HG03025 (cell line): ENCODE data around the gene CDH4.
"Not testable (repeated sequence)": the region's sequence is repeated elsewhere in the genome, so short reads cannot be mapped to it uniquely, and the experiment has no call there.

Experiments used
- ATAC-seq: cut with Tn5 transposase; IDR thresholded peaks from one replicate; pipeline ENCODE4 v1.9.1; 2021; ENCODE audit warnings: mild to moderate bottlenecking, moderate library complexity; ENCODE audit not compliant: unreplicated experiment, low FRiP score

The CDH4 gene

DNA sequence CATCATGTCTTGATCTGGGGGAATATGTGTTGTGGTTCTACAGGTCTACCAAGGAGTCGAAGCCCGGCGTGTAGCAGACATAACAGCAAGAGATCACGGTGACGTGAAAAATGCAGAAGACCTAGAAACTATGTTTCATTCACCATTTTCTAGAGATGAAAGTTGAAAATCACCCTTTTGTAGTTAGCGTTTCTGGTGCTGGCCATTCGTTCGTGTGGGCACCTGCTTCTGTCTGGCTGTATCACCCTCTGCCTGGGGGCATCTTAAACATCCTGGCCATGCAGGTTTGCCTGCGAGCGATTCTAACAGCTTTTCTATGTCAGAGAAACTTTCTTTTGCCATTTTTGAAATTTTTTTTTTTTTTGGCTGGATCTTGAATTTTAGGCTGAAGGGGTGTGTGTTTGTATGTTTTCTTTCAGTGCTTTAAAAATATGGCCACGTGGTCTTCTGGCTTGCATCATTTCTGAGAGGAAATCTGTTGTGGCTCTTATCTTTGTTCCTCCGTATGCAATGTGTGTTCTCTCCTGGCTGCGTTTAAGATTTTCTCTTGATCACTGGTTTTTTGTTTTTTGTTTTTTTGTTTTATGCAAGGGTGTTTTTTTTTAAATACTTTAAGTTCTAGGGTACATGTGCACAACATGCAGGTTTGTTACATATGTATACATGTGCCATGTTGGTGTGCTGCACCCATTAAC, 226.7 kb downstream of the CDH4 start:
- ATAC-seq = no peak

DNA sequence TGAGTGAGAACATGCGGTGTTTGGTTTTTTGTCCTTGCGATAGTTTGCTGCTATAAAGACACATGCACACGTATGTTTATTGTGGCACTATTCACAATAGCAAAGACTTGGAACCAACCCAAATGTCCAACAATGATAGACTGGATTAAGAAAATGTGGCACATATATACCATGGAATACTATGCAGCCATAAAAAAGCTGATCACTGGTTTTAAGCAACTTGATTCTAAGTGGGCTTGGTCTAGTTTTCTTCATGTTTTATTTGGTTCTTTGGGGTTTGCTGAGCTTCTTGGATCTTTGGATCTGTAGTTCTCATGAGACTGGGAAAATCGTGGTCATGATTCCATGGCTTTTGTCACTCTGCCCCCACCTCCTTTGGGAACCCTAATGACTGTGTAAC, 227.4 kb downstream of the CDH4 start:
- ATAC-seq = not testable (repeated sequence)

DNA sequence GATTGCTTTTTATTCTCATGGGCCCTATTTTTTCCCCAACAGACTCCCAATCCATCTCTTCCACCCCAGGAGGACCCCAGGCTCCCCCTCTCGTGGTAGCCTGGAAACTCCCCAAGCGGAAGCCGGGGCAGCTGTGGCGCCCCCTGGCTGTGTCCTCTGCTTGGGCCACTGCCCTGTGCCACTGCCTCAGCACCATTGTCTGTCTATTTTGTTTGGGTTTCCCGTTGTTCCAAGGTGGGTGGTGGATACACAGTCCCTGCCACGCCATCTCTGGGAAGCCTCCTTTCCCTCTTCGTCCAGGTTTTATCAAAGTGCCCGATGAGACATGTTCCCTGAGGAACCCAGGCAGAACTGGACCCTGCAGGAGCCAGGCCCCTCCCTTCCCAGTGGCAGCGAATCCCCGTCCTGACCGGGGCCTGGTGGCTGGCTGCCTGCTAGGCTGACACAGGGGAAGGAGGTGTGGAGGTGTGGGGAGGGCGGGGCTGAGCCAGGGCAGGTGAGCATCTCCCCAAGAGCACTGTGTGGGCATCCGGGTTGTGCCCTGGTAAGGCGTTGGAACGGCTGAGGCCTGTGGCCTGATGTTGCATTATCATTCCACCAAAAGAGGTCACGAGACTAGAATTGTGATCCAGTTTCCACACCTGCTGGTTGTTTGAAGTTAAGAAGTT, 228.2 kb downstream of the CDH4 start:
- ATAC-seq = no peak

DNA sequence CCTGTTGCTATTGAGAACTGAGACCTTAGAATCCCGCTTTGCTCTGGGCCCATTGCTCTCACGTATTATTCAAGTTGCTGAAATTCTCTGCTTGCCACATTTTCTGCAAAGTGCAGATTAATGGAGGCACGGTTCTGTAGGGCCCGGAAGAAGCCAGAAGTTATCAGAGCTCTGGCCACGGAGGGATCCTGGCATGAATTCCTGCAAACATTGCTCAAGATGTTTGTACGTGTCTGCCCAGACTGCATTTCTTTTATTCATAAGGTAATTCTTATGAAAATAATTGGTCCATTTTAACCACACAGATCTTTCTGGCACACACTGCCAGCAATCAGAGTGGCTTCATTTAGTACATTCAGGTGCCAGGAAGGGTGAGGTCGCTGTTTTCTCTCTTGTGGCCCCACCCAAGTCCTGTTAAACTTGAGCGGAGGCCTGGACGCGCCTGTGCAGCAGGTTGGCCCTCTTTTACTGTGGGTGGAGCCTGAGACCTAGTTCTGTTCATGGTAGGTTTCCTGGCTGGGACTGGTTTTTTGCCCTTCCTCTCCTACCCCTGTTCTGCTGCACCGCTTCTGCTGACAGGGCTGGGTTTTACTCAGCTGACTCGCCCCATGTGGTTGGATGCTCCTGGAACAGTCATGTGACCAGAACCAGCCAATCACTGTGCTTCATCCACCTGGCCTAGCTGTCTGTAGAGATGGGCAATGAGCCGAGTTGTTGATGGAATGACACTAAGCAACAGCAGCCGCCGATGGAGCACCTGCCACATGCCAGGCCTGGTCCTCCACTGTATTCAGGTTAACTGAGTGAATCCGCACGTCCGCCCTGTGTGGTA, 230.2 kb downstream of the CDH4 start:
- no peak for ATAC-seq

DNA sequence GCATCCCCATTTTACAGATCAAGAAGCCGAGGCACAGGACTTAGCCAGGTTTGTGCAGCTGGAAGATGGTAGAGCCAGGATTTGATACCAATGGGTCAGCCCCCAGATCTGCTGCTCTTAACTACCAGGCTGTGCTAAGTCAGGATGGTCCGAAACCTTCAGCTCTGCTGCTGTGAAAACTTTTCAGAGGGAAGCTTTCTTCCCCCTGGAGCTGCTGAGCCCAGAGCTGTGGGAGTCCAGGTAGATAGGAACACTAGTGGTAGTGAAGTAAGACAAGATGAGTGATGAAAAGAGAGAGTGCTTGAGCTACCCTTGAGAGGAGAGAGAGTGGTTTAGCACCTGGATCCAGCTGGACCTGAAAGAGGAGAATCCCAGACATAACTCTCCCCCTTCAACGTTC, 230.8 kb downstream of the CDH4 start:
- ATAC-seq = no peak

DNA sequence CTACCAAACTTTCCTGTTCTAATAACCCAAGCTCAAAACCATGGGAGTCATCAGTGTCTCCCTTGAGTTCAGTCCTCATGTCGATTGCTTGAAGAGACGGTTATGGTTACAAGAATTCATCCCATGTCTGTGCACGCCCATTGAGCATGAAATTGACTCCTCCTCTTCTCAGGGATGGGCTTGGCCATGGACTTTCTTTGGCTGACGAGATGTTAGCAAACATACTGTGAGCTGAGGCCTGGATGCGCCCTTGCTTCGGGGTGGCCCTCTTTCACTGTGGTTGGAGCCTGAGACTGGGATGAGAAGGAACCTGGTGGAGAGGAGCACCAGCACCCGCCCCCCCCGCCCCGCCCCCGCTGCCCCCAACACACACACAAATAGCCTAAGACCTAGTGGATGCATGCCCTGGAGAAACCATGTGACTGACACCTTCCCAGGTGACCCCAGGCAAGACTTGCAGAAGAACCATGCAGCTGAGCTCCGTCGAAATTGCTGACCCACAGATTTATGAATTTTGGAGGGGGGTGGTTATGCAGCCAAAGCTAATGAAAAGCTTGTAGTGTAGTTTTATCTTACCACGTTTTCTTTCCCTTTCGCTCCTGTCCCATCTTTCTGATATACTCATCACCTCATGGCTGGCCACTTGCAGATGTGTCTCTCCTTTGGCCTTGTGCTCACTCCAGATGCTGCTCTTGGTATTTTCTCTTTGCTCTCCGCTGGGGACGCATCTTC, 231.4 kb downstream of the CDH4 start:
- ATAC-seq = no peak

DNA sequence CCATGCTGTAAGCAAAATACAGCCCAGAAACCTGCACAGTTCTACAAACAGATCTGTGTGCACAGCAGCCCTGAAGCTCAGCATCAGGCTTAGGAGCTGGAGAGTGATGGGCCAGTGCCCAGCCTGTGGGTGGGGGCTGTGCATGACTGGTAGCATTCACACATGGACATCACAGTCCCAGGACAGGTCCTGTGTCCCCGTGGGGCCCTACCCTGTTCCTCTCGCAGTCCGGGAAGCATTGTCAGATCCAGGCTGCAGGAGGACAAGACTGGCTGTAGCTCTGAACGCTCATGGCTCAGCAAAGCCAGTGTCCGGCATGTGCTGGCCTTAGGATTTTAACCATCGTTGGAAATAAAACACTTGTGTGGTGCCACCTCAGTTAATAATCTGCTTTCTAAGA, 234.1 kb downstream of the CDH4 start:
- ATAC-seq = no peak

DNA sequence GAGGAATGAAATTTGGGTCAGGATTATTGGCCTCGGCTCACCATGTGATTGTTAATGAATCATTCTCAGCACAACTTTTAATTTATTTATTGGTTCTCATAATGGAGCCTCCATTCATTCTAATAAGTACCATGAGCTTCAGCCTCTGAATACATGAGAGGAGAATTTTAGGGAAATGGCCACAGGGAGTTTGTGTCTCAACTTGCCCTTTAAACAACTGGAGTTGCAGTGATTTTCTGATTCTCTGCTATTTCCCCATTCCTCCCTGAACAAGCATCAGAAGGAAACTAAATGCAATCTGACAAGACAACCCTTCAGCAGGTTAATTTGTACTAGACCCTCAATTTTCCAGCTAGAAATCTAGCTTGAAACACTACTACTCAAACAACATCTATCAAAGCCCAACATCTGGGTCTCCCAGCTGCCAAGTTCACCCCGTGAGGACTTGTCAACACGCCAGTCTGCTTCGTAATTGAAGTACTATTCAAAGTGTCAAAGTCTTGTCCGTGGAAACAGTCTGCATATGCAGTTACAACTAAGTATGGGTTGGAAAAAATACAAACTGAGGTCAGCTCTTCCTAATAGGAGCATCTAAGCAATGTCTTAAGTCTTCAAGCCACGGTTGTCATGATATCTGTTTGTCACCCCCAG, 235.4 kb downstream of the CDH4 start:
- no peak for ATAC-seq

DNA sequence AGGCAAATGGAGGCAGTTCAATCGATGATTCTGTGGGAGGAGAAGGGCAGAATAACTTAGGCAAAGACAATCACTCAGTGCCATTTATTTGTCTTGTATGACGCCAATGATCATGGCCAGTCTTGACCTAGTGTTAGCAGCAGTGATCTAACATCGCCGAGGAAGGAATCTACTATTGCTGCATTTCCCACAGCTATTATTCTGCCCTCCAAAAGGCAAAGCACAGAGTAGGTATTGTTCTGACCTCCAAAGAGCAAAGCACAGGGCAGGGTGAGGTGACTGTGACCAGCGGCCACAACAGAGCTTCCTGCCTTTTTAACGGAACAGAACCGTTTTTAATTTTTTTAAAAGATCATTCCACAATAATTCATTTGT, 235.9 kb downstream of the CDH4 start:
- no peak for ATAC-seq

DNA sequence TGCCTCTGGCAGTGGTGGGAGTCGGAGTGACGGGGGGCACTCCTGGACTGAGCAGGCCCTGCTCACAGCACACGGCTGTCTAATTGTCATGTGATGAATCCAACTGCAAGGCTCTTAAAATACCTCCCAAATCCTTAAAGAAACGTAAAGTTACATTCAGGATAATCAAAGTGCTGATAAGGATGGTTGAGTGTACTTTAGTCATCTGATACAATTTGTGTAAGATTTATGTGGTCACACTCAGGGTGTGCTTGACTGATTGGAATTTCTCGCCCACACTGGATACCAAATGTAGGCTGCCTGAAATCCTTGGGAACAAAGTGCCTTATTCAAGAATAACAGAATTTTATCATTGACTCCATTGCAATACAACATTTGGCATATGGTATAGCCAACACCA, 238.7 kb downstream of the CDH4 start:
- no peak for ATAC-seq

DNA sequence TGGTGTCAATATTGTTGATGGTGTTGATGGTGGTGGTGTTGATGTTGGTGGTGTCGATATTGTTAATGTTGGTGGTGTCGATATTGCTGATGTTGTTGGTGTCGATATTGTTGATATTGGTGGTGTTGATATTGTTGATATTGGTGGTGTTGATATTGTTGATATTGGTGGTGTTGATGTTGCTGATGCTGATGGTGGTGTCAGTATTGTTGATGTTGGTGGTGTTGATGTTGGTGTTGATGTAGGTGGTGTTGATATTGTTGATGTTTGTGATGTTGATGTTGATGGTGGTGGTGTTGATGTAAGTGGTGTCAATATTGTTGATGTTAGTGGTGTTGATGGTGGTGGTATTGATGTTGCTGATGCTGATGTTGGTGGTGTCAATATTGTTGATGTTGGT, 240.0 kb downstream of the CDH4 start:
- no peak for ATAC-seq

DNA sequence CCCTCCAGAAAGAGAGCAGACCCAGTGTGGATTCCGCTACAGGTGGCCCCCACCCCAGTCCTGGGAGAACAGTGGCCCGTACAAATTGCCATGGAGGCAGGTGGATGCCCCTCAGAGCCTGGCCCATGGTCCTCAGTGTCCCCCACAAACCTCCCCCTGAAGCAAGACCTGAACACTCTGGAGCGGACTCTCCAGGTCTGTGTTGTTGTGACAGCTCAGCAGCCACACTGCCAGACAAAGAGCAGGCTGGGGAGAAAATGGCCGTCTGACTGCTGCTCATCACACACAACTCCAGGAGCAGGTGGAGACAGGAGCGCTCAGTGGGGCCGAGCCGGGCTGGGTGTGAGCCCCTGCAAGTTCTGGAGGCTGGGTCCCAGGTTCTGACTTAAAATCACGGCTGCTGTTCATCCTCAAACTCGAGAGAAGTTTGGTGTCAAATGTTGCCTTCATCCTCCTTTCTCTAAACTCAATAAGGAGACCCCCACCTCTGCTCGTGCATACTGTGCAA, 241.8 kb downstream of the CDH4 start:
- ATAC-seq = no peak

DNA sequence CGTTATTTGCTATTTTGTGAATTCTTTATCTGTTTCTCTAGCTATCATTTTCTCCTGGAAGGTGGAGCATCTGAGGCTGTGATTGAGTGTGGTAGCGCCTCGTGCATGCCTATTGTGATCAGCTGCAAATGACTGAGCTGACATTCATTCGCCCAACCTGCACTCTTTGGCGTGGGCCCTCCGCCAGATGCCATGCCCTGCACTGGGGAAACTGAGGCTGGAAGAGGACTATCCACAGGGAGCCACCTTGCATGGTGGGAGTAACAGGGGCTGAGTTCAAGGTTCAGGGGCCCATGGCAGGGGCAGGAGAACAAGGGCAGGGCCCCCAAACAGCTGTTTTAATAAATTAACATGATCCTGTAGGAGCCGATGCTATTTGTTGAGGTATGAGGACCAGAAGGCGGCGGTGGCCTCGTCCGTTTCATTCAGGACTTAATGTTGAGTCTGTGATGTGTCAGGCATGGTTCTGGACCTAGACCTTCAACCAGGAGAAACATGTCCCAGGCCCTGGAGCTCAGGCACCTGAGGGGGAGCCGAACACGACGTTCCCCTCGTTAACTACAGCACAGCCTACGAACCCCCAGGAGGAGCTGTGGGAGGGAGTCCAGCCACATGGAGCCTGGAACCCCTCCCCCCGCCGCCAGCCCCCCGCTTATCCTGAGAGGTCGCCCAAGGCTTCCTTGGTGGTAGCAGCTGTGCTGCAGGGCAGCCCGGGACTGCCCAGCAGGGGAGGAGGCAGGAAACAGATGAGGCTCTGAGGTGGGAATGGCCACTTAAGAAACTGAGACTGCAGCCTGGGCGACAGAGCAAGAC, 242.9 kb downstream of the CDH4 start:
- ATAC-seq = no peak

DNA sequence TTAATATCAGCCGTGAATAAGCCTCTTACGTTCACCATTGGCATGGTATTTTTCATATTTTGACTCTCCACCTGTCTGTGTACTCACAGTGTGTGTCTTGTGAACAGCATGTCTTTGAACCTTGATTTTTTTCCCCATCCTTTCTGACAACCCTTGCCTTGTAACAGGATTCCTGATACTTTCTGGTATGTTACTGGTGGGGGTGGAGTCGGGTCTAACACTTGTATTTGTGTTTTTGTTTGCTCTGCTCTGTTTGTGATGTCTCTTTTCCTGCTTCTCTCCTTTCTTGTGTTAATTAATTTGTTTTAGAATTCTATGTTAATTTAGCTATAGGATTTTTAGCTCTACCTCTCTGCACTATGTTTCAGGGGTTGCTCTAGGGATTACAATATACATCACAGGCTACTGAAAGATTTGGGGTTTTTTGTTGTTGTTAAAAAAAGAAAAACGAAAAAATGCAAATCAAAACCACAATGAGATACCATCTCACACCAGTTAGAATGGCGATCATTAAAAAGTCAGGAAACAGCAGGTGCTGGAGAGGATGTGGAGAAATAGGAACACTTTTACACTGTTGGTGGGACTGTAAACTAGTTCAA, 245.1 kb downstream of the CDH4 start:
- no peak for ATAC-seq

DNA sequence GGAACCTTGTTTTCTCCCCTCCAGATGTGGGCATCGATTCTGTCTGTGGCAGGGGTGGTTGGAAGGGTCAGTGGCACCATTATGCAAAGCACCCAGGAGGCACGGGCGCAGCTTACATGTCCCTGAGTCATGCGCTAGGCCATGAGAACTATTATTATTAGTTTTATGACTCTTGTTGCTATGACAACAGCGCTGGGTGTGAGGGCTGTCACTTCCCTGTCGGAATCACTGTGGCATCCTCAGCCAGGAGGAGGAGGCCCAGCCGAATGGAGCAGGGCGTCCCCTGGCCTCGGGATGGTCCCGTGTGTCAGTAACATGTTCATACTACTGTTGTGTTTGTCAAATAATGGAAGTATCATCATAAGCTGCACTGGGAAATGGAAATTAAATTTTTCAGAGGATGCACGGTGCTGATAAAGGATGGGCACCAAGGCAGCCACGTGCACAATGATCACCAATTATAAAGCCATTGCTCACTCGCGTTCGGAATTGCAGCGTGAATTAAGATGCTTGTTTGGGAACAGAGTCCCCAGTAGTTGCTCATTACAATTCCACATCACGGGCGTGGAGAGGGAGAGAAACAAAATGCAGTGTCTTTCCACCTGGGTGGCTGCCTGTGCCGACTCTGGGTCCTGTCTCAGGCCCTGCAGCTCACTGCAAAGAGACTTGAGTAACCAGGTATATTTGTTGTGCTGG, 247.9 kb downstream of the CDH4 start:
- ATAC-seq = no peak

DNA sequence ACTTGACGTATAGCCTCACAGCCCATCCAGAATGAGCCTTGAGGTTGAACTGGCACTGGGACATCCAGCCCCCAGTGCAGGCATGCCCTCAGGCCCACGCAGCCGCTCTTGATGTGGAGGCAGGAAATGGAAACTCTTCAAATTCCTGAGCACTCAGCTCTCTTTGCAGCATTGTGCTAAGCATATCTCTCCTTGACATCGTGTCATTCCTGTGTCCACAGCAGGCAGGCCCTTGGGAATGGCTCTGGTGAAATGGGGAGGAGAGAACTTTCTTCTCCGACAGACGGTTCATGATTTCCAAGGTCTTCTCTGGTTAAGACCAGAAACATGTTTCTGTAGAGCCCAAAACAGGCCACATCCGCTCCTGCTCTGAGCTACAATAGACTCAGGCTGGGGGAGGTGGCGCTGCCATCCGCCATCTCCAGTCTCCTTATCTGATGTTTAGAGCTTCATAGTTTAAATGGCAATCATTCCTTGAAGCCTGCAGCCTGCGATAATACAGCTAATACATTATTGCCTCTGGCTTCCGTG, 248.8 kb downstream of the CDH4 start:
- ATAC-seq = no peak

DNA sequence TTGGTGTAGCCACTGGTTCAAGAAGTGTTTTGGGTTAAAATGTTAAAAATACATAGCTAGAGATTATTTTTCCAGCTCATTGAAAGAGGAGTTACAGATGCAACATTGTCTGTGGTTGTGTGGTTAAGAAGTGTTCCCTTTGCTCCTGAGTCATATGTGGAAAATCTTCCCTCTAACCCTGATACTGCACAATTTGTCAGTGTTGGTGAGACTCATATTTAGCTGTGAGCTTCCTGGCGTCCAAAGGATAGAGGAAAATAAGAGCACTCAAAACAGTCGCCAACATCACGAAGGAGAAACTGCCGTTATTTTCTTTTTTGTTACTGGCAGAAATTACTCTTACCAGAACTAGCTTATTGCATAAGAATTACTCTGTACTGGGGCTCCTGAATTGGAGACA, 250.4 kb downstream of the CDH4 start:
- ATAC-seq = no peak

DNA sequence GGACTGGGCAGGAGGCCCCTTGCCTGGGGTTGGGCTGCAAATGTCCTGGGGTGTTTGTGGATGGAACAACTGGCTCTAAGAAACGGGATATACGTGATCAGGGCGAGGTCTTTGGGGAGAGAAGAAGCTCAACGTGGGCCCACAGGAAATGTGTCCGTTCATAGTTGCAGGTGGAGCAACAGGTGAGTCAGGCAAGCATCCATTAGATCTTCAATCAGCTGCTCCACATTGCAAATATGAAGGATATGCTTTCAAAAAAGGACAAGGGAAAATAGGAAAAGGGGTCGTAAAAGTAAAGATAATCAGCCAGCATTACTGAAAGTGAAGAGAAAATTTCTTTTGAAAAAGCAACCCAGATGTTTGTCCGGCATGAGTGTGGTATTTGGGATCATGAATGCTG, 251.0 kb downstream of the CDH4 start:
- no peak for ATAC-seq
